ENCODE data around the gene GADD45G. TPM values are rescaled to one million over a fixed set of nuclear protein-coding genes. Genes with fewer than 3 reads are reported as not detected.

The GADD45G gene
- total and polyA plus RNA-seq, 2 experiments from 2014 or later = 12.7 to 24.1 TPM

DNA sequence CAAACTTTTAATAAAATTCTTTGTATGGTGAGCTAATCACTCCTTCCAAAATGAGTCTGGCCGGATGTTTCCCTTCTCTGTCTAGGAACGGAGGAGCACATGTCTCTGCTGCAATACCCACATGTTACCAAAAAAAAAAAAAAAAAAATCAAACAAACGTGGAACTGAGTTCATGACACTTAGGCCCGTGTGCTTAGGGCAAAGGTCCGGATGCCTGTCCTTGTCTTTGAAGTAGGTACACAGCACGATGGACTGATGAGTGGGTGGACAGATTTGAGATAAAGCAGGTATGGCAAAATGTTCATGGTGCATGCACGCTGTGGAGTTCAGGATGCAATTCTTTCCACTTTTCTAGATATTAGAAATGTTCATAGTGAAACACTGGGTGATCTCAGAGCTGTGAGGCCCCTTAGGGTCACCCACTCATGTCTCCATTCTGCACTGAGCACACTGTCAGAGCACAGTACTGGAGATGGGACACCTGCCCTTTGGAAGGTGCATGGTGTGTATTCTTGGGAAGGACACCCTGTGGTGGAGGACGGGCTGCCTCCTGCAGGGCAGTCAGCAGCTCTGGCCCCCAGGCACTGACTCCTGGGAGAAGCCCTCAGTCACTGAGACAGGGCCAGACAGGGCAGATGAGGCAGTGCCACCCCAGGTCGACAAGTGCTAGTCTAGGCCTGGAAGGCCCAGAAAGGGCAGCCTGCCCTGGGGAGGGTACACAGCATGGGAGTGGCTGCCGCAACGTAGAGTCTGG, 43.6 kb downstream of the GADD45G start (continued):
- TF ChIP-seq, protein P1, sequence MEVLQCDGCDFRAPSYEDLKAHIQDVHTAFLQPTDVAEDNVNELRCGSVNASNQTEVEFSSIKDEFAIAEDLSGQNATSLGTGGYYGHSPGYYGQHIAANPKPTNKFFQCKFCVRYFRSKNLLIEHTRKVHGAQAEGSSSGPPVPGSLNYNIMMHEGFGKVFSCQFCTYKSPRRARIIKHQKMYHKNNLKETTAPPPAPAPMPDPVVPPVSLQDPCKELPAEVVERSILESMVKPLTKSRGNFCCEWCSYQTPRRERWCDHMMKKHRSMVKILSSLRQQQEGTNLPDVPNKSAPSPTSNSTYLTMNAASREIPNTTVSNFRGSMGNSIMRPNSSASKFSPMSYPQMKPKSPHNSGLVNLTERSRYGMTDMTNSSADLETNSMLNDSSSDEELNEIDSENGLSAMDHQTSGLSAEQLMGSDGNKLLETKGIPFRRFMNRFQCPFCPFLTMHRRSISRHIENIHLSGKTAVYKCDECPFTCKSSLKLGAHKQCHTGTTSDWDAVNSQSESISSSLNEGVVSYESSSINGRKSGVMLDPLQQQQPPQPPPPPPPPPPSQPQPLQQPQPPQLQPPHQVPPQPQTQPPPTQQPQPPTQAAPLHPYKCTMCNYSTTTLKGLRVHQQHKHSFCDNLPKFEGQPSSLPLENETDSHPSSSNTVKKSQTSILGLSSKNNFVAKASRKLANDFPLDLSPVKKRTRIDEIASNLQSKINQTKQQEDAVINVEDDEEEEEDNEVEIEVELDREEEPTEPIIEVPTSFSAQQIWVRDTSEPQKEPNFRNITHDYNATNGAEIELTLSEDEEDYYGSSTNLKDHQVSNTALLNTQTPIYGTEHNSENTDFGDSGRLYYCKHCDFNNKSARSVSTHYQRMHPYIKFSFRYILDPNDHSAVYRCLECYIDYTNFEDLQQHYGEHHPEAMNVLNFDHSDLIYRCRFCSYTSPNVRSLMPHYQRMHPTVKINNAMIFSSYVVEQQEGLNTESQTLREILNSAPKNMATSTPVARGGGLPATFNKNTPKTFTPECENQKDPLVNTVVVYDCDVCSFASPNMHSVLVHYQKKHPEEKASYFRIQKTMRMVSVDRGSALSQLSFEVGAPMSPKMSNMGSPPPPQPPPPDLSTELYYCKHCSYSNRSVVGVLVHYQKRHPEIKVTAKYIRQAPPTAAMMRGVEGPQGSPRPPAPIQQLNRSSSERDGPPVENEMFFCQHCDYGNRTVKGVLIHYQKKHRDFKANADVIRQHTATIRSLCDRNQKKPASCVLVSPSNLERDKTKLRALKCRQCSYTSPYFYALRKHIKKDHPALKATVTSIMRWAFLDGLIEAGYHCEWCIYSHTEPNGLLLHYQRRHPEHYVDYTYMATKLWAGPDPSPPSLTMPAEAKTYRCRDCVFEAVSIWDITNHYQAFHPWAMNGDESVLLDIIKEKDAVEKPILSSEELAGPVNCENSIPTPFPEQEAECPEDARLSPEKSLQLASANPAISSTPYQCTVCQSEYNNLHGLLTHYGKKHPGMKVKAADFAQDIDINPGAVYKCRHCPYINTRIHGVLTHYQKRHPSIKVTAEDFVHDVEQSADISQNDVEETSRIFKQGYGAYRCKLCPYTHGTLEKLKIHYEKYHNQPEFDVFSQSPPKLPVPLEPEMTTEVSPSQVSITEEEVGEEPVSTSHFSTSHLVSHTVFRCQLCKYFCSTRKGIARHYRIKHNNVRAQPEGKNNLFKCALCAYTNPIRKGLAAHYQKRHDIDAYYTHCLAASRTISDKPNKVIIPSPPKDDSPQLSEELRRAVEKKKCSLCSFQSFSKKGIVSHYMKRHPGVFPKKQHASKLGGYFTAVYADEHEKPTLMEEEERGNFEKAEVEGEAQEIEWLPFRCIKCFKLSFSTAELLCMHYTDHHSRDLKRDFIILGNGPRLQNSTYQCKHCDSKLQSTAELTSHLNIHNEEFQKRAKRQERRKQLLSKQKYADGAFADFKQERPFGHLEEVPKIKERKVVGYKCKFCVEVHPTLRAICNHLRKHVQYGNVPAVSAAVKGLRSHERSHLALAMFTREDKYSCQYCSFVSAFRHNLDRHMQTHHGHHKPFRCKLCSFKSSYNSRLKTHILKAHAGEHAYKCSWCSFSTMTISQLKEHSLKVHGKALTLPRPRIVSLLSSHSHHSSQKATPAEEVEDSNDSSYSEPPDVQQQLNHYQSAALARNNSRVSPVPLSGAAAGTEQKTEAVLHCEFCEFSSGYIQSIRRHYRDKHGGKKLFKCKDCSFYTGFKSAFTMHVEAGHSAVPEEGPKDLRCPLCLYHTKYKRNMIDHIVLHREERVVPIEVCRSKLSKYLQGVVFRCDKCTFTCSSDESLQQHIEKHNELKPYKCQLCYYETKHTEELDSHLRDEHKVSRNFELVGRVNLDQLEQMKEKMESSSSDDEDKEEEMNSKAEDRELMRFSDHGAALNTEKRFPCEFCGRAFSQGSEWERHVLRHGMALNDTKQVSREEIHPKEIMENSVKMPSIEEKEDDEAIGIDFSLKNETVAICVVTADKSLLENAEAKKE (CRISPR knock-in tag; IDR thresholded peaks at IDR 0.05) = no peak
- TF ChIP-seq NANOG (IDR thresholded peaks at IDR 0.05; ENCODE audit: borderline replicate concordance) = no peak
- TF ChIP-seq, protein P2, sequence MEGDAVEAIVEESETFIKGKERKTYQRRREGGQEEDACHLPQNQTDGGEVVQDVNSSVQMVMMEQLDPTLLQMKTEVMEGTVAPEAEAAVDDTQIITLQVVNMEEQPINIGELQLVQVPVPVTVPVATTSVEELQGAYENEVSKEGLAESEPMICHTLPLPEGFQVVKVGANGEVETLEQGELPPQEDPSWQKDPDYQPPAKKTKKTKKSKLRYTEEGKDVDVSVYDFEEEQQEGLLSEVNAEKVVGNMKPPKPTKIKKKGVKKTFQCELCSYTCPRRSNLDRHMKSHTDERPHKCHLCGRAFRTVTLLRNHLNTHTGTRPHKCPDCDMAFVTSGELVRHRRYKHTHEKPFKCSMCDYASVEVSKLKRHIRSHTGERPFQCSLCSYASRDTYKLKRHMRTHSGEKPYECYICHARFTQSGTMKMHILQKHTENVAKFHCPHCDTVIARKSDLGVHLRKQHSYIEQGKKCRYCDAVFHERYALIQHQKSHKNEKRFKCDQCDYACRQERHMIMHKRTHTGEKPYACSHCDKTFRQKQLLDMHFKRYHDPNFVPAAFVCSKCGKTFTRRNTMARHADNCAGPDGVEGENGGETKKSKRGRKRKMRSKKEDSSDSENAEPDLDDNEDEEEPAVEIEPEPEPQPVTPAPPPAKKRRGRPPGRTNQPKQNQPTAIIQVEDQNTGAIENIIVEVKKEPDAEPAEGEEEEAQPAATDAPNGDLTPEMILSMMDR (conservative IDR thresholded peaks at IDR 0.05; ENCODE audit: low read depth in 2 of 2) = no peak
- TF ChIP-seq EZH2phosphoT487 (IDR thresholded peaks at IDR 0.05; ENCODE audit: unreplicated experiment) = no peak
- TF ChIP-seq POLR2AphosphoS5 (IDR thresholded peaks at IDR 0.05; ENCODE audit: low read depth) = no peak
- TF ChIP-seq CREB1 (CRISPR knock-in tag; IDR thresholded peaks at IDR 0.05; ENCODE audit: low read depth) = no peak
- TF ChIP-seq EZH2 (IDR thresholded peaks at IDR 0.05; ENCODE audit: low read depth, unreplicated experiment) = no peak
- no peak for TF ChIP-seq ZNF114 (CRISPR knock-in tag; IDR thresholded peaks at IDR 0.05)
- TF ChIP-seq ZNF331 (CRISPR knock-in tag; IDR thresholded peaks at IDR 0.05; ENCODE audit: low read depth) = no peak
- TF ChIP-seq STAT1 (IDR thresholded peaks at IDR 0.05; ENCODE audit: unreplicated experiment) = no peak
